ENCODE measurements around the gene TAF6. TPM values are rescaled to one million over a fixed set of nuclear protein-coding genes. Genes with fewer than 3 reads are reported as not detected.

Gene TAF6
- total and polyA plus RNA-seq, 2 experiments from 2014 or later: 56.3 to 141 TPM

DNA sequence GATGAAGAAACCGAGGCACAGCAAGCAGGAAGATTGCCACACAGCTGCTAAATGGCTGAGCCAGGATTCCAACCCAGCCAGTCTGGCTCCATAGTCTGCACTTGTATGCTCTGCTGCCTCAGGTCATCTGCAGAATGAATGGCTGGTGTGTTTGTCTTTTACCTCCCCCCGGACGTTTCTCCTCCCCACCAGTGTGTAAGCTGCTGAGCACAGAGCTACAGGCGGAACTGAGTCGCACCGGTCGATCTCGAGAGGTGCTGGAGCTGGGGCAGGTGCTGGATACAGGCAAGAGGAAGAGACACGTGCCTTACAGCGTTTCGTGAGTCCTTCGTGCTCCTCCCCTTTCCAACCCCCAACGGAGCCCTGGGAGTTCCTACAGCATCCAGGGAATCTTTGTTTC lies 2.9 kb upstream of the TAF6 start (continued):
- TF ChIP-seq STAT1 (IDR thresholded peaks at IDR 0.05; ENCODE audit: unreplicated experiment): no peak
- TF ChIP-seq, protein P1, sequence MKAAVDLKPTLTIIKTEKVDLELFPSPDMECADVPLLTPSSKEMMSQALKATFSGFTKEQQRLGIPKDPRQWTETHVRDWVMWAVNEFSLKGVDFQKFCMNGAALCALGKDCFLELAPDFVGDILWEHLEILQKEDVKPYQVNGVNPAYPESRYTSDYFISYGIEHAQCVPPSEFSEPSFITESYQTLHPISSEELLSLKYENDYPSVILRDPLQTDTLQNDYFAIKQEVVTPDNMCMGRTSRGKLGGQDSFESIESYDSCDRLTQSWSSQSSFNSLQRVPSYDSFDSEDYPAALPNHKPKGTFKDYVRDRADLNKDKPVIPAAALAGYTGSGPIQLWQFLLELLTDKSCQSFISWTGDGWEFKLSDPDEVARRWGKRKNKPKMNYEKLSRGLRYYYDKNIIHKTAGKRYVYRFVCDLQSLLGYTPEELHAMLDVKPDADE (IDR thresholded peaks at IDR 0.05): no peak

DNA sequence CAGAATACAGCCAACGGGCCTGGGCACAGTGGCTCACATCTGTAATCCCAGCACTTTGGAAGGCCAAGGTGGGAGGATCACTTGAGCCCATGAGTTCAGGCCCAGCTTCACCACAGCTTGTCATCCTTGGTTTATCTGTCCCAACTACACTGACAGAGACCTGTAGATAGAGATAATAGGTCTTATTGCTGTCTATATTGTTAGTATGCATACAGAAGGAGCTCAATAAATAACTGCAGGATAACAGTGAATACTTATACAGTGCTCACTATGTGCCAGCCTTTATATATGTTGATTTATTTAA lies 1.5 kb upstream of the TAF6 start:
- DNase-seq (ENCODE audit: low spot score) (no peak), ATAC-seq (no peak)
- no peaks in the 10 kb centered on the region for H3K27me3 ChIP-seq (ENCODE audit: insufficient read depth)
- peaks cover 23% of the 10 kb centered on the region; the same call in 2 of the 3 replicates for H3K36me3 Mint-ChIP-seq (ENCODE audit: low read depth)
- H3K9me3 Mint-ChIP-seq: no peaks in the 10 kb centered on the region; the same call in 2 of the 3 replicates
- H3K4me1 ChIP-seq (ENCODE audit: insufficient read depth): peaks cover 8% of the 10 kb centered on the region
- no peak overlapping the region for H2AFZ ChIP-seq
- peaks cover 24% of the 10 kb centered on the region for H3F3A ChIP-seq (replicated peaks; ENCODE audit: low read depth)
- H3K4me3 ChIP-seq: peak overlapping the region; percentile 88
- no peaks in the 10 kb centered on the region for H3K36me3 ChIP-seq (ENCODE audit: insufficient read depth)
- H3K4me2 ChIP-seq: peak overlapping the region; percentile 83
- peak overlapping the region; percentile 94 for H3K4me3 Mint-ChIP-seq
- H3K4me1 Mint-ChIP-seq: peaks cover 8% of the 10 kb centered on the region; the same call in 2 of the 3 replicates
- H3K27me3 Mint-ChIP-seq (ENCODE audit: insufficient read depth, low read depth, poor library complexity): peaks cover 14% of the 10 kb centered on the region
- no peaks in the 10 kb centered on the region; the same call in 1 of the 2 replicates for H4K20me1 ChIP-seq (replicated peaks; ENCODE audit: insufficient read depth)
- peaks cover 7% of the 10 kb centered on the region for H3K79me2 ChIP-seq (replicated peaks; ENCODE audit: insufficient read depth)
- H3K27ac ChIP-seq (ENCODE audit: low read depth): 0 out of 2 replicates have a peak overlapping the region, but pooled peaks have one; percentile 37
- H3K27ac Mint-ChIP-seq: peak overlapping the region; percentile 18; the same call in 1 of the 2 replicates
- no peaks in the 10 kb centered on the region for H3K9me2 ChIP-seq (ENCODE audit: insufficient read depth)
- TF ChIP-seq EZH2phosphoT487 (IDR thresholded peaks at IDR 0.05; ENCODE audit: unreplicated experiment) (no peak), NANOG (IDR thresholded peaks at IDR 0.05; ENCODE audit: borderline replicate concordance) (no peak), ZNF331 (CRISPR knock-in tag; IDR thresholded peaks at IDR 0.05; ENCODE audit: low read depth) (no peak), STAT1 (IDR thresholded peaks at IDR 0.05; ENCODE audit: unreplicated experiment) (no peak), JUNB (IDR thresholded peaks at IDR 0.05; ENCODE audit: unreplicated experiment) (no peak), POLR2AphosphoS5 (IDR thresholded peaks at IDR 0.05; ENCODE audit: low read depth) (no peak), ZNF114 (CRISPR knock-in tag; IDR thresholded peaks at IDR 0.05) (no peak), CREB1 (CRISPR knock-in tag; IDR thresholded peaks at IDR 0.05; ENCODE audit: low read depth) (no peak)
- TF ChIP-seq, protein P2, sequence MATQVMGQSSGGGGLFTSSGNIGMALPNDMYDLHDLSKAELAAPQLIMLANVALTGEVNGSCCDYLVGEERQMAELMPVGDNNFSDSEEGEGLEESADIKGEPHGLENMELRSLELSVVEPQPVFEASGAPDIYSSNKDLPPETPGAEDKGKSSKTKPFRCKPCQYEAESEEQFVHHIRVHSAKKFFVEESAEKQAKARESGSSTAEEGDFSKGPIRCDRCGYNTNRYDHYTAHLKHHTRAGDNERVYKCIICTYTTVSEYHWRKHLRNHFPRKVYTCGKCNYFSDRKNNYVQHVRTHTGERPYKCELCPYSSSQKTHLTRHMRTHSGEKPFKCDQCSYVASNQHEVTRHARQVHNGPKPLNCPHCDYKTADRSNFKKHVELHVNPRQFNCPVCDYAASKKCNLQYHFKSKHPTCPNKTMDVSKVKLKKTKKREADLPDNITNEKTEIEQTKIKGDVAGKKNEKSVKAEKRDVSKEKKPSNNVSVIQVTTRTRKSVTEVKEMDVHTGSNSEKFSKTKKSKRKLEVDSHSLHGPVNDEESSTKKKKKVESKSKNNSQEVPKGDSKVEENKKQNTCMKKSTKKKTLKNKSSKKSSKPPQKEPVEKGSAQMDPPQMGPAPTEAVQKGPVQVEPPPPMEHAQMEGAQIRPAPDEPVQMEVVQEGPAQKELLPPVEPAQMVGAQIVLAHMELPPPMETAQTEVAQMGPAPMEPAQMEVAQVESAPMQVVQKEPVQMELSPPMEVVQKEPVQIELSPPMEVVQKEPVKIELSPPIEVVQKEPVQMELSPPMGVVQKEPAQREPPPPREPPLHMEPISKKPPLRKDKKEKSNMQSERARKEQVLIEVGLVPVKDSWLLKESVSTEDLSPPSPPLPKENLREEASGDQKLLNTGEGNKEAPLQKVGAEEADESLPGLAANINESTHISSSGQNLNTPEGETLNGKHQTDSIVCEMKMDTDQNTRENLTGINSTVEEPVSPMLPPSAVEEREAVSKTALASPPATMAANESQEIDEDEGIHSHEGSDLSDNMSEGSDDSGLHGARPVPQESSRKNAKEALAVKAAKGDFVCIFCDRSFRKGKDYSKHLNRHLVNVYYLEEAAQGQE (IDR thresholded peaks at IDR 0.05; ENCODE audit: unreplicated experiment): no peak
- TF ChIP-seq, protein P3, sequence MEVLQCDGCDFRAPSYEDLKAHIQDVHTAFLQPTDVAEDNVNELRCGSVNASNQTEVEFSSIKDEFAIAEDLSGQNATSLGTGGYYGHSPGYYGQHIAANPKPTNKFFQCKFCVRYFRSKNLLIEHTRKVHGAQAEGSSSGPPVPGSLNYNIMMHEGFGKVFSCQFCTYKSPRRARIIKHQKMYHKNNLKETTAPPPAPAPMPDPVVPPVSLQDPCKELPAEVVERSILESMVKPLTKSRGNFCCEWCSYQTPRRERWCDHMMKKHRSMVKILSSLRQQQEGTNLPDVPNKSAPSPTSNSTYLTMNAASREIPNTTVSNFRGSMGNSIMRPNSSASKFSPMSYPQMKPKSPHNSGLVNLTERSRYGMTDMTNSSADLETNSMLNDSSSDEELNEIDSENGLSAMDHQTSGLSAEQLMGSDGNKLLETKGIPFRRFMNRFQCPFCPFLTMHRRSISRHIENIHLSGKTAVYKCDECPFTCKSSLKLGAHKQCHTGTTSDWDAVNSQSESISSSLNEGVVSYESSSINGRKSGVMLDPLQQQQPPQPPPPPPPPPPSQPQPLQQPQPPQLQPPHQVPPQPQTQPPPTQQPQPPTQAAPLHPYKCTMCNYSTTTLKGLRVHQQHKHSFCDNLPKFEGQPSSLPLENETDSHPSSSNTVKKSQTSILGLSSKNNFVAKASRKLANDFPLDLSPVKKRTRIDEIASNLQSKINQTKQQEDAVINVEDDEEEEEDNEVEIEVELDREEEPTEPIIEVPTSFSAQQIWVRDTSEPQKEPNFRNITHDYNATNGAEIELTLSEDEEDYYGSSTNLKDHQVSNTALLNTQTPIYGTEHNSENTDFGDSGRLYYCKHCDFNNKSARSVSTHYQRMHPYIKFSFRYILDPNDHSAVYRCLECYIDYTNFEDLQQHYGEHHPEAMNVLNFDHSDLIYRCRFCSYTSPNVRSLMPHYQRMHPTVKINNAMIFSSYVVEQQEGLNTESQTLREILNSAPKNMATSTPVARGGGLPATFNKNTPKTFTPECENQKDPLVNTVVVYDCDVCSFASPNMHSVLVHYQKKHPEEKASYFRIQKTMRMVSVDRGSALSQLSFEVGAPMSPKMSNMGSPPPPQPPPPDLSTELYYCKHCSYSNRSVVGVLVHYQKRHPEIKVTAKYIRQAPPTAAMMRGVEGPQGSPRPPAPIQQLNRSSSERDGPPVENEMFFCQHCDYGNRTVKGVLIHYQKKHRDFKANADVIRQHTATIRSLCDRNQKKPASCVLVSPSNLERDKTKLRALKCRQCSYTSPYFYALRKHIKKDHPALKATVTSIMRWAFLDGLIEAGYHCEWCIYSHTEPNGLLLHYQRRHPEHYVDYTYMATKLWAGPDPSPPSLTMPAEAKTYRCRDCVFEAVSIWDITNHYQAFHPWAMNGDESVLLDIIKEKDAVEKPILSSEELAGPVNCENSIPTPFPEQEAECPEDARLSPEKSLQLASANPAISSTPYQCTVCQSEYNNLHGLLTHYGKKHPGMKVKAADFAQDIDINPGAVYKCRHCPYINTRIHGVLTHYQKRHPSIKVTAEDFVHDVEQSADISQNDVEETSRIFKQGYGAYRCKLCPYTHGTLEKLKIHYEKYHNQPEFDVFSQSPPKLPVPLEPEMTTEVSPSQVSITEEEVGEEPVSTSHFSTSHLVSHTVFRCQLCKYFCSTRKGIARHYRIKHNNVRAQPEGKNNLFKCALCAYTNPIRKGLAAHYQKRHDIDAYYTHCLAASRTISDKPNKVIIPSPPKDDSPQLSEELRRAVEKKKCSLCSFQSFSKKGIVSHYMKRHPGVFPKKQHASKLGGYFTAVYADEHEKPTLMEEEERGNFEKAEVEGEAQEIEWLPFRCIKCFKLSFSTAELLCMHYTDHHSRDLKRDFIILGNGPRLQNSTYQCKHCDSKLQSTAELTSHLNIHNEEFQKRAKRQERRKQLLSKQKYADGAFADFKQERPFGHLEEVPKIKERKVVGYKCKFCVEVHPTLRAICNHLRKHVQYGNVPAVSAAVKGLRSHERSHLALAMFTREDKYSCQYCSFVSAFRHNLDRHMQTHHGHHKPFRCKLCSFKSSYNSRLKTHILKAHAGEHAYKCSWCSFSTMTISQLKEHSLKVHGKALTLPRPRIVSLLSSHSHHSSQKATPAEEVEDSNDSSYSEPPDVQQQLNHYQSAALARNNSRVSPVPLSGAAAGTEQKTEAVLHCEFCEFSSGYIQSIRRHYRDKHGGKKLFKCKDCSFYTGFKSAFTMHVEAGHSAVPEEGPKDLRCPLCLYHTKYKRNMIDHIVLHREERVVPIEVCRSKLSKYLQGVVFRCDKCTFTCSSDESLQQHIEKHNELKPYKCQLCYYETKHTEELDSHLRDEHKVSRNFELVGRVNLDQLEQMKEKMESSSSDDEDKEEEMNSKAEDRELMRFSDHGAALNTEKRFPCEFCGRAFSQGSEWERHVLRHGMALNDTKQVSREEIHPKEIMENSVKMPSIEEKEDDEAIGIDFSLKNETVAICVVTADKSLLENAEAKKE (CRISPR knock-in tag; IDR thresholded peaks at IDR 0.05): no peak
- TF ChIP-seq, protein P1 (IDR thresholded peaks at IDR 0.05): no peak
- TF ChIP-seq, protein P4, sequence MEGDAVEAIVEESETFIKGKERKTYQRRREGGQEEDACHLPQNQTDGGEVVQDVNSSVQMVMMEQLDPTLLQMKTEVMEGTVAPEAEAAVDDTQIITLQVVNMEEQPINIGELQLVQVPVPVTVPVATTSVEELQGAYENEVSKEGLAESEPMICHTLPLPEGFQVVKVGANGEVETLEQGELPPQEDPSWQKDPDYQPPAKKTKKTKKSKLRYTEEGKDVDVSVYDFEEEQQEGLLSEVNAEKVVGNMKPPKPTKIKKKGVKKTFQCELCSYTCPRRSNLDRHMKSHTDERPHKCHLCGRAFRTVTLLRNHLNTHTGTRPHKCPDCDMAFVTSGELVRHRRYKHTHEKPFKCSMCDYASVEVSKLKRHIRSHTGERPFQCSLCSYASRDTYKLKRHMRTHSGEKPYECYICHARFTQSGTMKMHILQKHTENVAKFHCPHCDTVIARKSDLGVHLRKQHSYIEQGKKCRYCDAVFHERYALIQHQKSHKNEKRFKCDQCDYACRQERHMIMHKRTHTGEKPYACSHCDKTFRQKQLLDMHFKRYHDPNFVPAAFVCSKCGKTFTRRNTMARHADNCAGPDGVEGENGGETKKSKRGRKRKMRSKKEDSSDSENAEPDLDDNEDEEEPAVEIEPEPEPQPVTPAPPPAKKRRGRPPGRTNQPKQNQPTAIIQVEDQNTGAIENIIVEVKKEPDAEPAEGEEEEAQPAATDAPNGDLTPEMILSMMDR (conservative IDR thresholded peaks at IDR 0.05; ENCODE audit: low read depth in 2 of 2): no peak
